D341Med (cell line): ENCODE data around the gene LRP10.
"Not testable (repeated sequence)": the region's sequence is repeated elsewhere in the genome, so short reads cannot be mapped to it uniquely, and the experiment has no call there.

ENCODE experiments used
- DNase-seq: peaks from one replicate; pipeline ENCODE4 v3.0.0; 2012; ENCODE audit warnings: low spot score

LRP10 gene

DNA sequence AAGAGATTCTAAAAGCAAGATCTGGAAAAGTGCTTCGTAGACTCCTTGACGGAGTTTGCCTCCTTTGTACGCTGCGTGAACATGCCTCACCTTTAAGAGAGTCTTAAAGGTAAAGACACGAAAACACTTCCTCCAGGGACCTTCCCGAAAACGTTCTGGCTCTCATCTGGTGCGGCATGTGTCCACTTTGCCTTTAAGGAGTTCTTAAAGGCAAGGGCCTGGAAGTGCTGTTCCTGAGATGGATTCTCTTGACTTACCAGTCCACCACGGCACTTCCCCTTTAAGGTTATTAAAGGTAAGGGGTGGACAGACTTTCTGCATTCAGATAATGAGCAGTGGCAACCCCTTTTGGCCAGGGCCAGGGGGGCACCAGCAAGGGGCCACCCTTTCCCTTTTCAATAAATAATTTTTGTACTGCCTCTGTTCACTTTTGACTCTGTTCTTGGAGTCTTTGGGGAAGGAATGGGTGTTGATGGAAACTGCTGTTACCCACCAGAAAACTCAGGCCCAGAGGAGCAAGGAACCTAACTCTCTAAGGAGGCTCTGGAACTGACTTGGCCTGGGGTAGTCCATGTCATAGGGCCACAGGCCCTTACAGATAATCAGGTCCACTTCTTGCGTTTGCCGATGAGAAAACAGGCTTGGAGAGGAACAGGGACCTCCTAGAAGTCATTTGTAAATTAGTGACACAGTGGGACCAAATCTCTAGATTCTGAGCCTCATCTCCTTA is 15.9 kb downstream of the LRP10 start:
- no peak for DNase-seq

DNA sequence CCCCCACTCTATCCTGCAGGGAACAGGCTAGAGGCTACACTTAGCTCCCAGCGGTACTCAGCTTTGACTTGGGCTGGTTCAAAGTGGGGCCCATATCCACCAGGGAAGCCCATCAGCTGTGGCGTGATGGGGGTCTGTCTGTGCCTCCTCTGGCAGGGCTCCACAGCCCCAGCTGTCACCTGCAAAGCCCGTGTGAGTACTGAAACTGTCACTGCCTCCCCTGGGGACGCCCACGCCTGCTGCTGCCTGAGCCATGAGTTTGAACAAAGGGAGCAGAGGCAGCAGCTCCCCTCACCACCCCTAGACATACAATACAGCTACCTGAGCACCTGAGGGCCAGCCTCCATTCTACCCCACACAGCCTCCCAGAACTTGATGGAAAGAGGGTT is 16.4 kb downstream of the LRP10 start:
- peak; percentile 72 for DNase-seq

DNA sequence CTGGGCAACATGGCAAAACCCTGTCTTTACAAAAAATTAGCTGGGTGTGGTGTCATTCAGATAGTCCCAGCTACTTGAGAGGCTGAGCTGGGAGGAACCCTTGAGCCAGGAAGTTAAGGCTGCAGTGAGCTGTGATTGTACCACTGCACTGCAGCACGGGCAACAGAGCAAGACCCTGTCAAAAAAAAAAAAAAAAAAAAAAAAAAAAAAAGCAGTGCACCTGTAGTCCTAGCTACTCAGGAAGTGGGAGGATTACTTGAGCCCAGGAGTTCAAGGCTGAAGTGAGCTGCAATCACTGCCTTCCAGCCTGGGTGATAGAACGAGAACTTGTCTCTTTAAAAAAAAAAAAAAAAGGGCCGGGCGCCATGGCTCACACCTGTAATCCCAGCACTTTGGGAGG is 17.1 kb downstream of the LRP10 start:
- DNase-seq, result no peak

DNA sequence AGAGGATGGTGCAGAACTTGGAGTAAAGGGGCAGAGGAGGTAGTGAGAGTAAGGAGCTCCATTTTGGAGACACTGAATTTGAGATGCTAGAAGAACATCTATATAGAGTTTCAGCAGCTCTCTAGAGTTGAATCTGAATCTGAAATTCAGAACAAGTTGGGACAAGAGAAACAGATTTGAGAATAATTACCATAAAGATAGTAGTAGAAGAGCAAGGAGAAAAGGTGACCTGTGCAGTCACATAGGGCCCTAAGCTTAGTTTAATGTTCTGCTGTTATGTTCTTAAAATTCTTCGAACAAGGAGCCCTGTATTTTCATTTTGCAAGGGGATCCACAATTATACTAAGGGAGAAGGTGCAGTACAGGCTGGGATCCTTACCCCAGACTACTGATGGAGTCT is 18.9 kb downstream of the LRP10 start:
- no peak for DNase-seq

DNA sequence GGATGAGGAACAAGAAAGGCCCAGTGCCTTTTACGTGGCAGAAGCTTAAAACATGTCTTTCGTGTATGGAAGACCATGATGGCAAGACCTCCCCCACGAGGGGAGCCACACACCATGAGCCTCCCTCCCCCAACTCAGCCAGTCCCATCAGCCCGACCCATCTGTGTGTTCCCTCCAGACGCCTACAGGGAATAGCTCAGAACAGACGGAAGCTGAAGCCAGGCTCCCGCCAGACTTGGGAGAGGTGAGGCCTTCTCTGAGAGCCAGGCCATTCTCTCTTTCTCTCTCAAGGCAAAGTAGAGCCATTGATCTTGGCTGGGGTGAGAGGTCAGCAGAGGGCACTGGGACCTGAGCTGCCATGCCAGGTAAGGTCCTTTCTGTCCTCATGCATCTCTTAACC is 20.9 kb downstream of the LRP10 start:
- DNase-seq, result no peak

DNA sequence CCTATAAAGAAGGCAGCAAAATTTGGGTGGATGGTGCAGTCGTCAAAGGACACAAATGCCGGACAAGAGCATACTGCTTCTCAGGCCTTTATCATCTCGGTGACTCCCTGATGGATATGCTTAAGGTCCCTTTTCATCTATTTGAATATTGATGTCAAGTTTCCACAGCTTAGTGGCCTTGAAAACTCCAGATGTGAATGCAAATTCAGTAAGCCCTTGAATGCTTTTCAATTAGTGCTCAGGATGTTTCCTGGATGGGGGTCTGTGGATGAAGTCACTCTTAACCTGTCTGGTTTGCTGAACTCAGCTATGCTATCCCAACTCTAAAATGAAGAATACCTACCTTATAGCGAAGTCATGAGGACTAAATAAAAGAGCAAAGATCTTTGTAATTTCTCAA is 22.2 kb downstream of the LRP10 start:
- no peak for DNase-seq

DNA sequence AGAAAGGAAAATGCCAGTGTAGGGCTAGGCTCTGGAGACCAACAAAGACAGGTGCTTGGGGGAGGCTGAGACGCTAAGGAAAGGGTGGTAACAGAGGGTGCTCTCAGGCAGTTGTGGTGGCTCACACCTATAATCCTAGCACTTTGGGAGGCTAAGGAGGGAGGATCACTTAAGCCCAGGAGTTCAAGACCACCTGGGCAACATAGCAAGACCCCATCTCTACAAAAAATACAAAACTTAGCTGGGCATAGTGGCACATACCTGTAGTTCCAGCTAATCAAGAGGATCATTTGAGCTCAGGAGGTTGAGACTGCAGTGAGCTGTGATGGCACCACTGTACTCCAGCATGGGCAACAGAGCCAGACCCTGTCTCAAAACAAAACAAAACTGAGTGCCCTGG is 23.9 kb downstream of the LRP10 start:
- DNase-seq, result no peak

DNA sequence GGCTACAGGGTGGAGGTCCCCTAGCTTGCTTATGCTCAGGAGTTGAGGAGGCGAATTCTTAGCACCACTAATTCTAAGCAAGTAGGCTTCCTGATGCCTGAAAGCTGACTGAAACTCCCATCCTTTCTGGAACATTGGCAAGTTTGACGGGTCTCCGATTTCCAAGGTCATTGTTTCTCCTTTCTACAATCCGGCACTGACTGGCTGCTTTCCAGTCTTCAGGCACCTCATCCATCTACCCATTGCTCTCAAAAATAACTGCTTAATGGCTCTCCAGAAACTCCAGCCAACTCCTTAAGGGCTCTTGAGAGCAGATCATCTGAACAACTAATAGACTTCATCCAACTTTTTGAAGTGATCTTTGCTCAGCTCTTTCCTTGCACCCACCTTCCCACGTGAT is 24.8 kb downstream of the LRP10 start:
- DNase-seq, result no peak

DNA sequence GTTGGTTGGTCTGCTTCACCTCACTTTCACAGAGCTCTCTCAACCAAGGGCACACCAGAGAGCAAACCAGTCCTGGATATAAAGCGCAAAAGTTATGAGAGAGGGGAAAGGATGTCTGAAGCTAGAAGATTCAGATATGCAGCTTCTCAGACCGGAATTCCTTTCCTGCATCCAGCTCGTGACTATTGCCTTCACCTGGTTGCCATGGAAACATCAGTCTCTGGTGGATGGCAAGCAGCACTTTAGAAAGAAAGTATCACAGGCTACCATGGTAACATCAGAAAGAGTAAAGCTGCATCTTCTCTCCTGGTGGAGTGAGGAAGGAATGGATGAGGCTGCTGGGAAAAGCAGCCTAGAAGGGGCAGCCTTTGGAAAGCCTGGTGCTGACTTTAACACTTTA is 25.2 kb downstream of the LRP10 start:
- DNase-seq, result no peak

DNA sequence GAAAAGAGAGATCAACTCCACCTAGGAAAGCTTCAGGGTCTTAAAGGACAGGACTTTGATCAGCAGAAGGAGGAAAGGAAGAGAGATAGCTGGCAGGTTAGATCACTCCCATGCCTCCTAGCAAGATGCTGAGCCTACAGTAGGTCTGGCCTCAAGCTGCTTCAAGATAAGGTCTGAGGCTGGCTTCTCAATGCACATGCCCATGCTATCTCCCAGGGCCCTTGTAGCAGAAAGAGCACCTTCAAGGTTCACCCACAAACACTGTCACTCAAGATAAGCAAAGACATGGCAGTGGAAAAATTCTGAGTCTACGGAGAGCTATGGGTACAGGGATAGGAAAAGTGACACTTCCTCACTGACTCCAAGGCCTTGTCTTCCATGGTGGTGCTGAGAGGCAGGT is 25.8 kb downstream of the LRP10 start:
- no peak for DNase-seq

DNA sequence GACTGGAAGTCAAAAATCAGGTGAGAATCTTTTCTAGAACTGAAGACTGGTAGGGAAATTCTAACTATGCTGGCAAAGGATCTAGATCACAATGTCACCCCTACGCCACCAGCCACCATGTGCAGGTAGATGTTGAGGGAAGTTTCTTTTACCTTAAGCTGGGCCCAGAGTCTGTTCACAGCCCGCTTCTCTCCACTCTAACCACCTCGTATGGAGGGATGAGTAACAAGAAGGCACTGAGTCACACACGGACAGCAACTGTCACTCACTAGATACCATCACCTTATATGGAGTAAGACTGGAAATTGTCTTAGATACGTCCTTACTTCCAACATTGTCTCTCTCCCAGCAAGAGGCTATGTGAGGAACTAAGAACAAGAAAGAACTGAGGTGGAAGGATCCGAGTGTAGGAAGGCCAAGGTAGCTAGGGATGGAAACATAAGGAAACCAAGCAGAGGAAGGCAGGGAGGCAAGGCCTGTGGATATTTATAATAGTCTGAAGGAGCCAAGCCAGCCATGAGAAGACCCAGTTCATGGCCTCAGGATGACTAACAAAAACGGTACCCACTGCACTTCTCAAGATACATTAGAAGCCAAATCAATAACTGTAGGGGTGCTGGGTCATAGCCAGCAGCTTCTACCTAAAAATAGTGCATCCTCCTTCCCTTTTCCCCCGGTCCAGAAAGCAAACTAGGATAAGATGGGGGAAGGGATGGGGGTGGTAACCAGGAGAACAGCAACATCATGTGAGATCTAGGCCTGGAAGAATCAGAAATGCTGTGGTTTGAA is 27.0 kb downstream of the LRP10 start:
- DNase-seq, result no peak

DNA sequence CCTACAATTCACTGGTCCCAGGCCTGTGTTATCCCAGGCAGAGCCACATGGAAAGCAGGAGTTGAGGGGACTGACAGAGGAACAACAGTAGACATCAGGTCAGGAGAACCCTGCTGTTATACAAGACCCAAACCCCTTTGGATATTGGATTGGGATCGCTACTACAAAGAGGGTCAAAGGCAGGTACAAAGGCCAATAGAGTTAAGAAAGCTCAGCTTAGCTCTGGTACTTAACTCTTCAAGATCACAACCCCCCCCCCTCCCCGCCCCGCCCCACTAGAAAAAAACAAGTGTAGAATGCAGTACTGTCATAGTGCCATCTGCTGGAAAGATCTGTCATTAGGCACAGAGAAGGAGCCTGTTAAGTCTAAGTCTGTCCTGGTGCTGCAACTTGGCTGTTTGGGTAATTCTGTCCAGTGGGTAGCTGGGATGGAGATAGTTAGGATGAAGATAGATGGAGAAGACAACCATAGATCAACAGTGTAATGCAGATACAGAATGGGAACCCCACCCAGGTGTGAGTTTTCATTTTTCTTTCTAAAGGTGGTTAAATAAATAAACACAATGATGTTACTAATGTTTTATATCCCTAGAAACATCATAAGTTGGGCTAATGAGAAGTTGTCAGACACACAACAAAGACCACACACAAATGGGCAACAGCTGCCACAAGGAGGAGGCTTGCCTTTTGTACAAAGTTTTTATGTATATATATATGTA is 28.7 kb downstream of the LRP10 start:
- DNase-seq, result peak; percentile 71

DNA sequence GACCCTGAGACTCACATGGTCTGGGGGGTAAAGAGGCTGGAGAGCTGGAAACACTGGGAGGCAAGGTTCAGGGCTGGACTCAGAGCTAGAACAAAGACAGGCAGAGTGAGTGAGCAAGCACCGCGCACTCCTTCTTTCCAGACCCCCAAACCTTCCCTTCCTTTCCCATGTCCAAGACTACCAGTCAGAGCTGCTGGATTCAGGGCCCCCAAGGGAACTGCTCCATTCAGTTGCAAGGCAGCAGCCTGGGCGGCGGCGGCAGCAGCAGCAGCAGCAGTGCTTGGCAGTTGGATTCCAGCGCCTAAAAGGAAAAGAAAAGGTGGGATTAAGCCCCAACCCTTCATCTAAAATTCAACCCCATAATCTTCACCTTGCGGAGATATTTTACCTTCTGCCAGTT is 30.3 kb downstream of the LRP10 start:
- DNase-seq, result no peak

DNA sequence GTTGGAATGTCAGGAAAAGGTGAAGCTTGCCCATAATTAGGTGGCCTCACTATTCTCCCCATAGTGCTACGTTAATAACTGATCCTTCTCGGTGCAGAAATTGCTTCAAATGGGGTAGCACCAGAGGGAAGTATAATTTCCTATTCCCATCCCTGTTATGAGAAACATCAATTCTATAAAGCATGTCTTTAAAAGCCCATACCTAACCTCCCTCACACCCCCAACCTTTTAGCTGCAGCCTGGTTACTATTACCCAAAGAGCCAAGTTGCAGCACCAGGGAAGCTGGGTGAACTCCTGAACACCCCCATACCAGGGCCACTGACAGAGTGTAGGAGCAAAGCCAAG is 32.2 kb downstream of the LRP10 start:
- no peak for DNase-seq

DNA sequence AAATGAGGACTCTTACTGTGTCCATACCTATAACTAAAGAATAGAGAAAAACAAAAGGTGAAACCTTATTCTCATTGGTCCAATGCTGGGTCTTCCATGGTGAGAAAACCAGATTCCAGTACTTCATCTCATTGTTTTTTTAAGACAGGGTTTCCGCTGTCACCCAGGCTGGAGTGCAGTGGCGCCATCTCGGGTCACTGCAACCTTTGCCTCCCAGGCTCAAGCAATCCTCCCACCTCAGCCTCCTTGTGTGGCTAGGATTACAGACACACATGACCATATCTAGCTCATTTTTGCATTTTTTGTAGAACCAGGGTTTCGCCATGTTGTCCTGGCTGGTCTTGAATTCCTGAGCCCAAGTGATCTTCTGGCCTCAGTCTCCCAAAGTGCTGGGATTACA is 34.1 kb downstream of the LRP10 start:
- DNase-seq, result no peak

DNA sequence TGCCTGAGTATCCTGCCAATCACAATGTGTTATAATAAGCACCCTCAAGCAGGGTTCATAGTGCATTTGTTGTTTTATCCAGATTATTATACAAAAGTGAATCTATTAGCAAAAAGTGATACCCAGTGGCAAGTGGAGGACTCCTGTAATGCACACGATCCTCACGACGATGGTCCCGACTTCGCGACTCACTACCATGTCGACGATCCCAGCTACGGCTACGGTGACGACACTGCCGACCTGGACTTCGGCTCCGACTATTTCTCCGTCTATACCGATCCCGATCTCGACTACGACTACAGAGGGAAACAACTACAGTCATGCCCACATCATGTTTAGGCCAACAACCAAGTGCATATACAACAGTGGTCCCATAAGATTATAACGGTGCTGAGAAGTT is 34.5 kb downstream of the LRP10 start:
- no peak for DNase-seq

DNA sequence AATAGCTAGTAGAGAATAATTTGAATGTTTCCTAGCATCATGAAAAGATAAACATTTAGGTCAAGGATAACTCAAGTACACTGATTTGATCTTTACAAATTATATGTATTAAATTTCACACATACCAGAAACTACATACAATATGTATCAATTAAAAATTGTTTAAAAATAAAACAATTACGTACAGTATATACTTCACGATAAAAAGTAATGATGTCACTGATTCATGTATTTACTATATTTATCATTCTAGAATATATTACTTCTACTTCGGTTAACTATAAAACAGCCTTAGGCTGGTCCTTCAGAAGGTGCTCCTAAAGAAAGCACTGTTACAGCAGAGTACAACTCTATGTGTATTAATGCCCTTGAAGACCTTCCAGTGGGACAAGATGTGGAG is 35.9 kb downstream of the LRP10 start:
- no peak for DNase-seq

DNA sequence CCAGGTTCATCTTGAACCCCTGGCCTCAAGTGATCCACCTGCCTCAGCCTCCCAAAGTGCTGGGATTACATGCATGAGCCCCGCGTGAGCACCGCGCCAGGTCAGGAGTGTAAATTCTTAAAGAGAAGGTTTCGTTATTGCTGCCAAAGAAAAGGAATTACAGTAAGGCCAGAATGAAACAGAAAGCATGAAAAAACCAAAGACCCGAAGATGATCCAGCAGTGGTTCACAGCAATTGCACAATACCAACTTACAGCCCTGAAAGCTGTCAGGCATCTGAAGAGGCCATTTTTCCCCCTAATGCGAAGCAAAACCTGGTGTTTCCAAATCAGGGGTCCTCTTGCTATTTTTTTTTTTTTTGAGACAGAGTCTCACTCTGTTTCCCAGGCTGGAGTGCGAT is 37.1 kb downstream of the LRP10 start:
- no peak for DNase-seq

DNA sequence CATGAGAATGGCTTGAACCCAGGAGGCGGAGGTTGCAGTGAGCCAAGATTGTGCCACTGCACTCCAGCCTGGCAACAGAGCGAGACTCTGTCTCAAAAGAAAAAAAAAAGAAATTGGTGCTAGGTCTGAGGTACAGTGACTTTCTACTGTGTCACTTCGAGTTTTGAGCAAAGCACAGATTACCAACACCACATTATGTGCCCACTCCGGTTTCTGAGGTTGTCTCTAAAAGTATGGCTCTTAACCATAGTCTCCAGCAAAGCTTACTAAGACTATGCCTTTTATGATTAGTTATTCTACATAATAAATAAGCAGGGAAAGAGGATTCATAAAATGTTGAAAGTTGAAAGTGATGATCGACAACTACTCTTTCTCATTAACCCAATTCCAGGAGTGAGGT is 39.4 kb downstream of the LRP10 start:
- no peak for DNase-seq

DNA sequence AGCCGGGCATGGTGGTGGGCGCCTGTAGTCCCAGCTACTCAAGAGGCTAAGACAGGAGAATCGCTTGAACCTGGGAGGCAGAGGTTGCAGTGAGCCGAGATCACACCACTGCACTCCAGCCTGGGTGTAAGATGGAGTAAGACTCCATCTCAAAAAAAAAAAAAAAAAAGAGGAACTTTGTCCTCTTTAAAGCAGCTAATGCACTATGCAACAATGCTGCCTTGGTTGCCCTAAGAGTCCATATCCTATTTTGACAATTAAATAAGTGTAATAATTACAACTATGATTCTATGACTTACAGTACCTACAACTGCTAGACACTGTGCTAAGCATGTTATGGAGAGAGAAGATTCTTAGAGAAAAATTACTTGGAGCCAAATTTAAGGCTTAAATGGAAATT is 43.3 kb downstream of the LRP10 start:
- DNase-seq, result not testable (repeated sequence)

DNA sequence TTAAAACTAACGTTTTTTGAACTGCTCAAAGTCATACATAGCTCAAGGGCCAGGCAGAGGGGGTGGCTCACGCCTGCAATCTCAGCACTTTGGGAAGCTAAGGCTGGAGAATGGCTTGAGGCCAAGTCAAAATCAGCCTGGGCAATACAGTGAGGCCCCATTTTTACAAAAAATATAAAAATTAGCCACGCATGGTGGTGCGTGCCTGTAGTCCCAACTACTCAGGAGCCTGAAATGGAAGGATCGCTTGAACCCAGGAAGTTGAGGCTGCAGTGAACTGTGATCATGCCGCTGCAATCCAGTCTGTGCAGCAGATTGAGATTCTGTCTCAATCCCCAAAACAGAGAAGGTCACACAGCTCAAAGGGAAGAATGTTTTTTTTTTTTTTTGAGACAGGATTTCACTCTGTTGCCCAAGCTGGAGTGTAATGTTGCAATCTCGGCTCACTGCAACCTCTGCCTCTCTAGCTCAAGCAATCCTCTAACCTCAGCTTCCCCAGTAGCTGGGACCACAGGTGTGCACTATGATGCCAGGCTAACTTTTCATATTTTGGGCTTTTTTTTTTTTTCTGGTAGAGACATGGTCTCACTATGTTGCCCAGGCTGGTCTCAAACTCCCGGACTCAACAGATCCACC is 44.5 kb downstream of the LRP10 start:
- DNase-seq, result no peak

DNA sequence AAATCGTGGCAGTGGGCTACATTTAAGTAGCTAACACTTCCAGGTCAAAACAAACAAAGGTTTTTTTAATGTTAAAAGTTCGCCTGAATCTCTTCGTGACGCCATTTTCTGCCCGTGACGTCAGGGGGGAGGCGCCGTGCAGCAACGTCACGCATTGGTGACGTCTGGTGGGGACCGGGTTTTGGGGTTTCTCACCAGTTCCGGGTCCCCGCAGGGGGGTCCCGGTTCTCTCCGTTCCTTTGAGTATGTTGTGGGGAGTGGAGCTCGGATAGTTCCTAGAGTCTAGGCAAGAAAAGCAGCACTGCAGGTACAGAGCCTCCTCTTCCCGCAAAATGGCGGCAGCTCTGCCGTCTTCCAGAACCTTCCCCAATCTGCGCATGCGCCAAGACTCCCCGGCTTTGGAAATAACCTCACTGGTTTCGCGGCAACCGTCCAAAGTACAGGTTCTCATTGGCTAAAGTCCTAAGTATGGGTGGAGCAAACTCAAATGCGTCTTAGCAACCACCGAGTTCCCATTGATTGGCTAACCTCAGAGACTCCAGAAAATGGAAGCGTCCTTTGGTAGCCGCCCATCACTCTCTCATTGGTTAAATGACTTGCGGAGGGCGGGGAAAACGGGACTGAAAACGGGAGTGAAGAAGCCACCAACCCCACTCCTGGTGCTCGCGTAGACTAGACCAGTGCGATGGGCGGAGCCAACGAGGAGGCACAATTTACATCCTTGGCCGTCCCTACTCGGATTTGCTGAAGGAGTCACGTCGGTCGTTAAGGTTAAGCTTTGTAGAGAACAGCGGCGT is 47.5 kb downstream of the LRP10 start, which contains the start of gene RBM23:
RBM23 (minus strand) TSS at position 346 of the 797 bp plus-strand sequence.
- DNase-seq, result peak; percentile 92
